ENCODE measurements around the gene RSPH3. TPM values are rescaled to one million over a fixed set of nuclear protein-coding genes. Genes with fewer than 3 reads are reported as not detected.

Gene RSPH3
- total and polyA plus RNA-seq, 2 of the 8 experiments (the other 6 are each of a cell fraction or from before 2014, with no cell fraction given): 0.60 to 2.7 TPM

GRCh38 chr6:159036673-159037072 is 36.7 kb upstream of the RSPH3 start:
- Histone ChIP-seq H3K4me3 (ENCODE audit: extremely low read depth in 1 of 4, insufficient read depth in 2 of 4, low read depth in 3 of 4, low read length in 4 of 4) (no peak overlapping the region), H2BK15ac (ENCODE audit: low read length) (no peak overlapping the region), H3K9me3 (ENCODE audit: insufficient read depth in 2 of 2, low read depth in 1 of 2, low read length in 1 of 2) (no peaks in the 10 kb centered on the region), H3K4me1 (replicated peaks in 1 of 4; ENCODE audit: control insufficient read depth in 3 of 4, insufficient read depth in 4 of 4, low read length in 3 of 4) (no peaks in the 10 kb centered on the region), H3K79me1 (ENCODE audit: low read depth, low read length) (no peaks in the 10 kb centered on the region), H3K4me2 (ENCODE audit: insufficient read depth in 1 of 2, low read depth in 2 of 2, low read length in 2 of 2) (no peak overlapping the region), H2BK20ac (ENCODE audit: low read length) (no peak overlapping the region), H4K8ac (ENCODE audit: extremely low read depth, insufficient read depth, low read length) (peak overlapping the region; percentile 65; the same call in 1 of the 2 replicates), H2BK5ac (ENCODE audit: low read depth, low read length) (no peak overlapping the region), H3K56ac (replicated peaks; ENCODE audit: insufficient read length, low read depth, low read length) (no peak overlapping the region), H3K14ac (ENCODE audit: insufficient read length) (no peak overlapping the region), H4K5ac (ENCODE audit: insufficient read length, low read depth, low read length) (no peak overlapping the region), H2AFZ (ENCODE audit: low read length) (no peak overlapping the region), H3K23me2 (ENCODE audit: low read depth, low read length) (no peaks in the 10 kb centered on the region), H2AK5ac (ENCODE audit: low read depth, low read length) (no peak overlapping the region), H3K27ac (ENCODE audit: low read depth, low read length) (no peak overlapping the region; the same call in 1 of the 2 replicates), H2BK12ac (ENCODE audit: low read depth, low read length) (no peak overlapping the region), H3K36me3 (ENCODE audit: control insufficient read depth in 2 of 4, insufficient read depth in 4 of 4, low read length in 3 of 4) (no peaks in the 10 kb centered on the region), H3K9ac (replicated peaks in 1 of 4; ENCODE audit: extremely low read depth in 1 of 4, low read depth in 3 of 4, low read length in 3 of 4) (no peak overlapping the region), H3K79me2 (ENCODE audit: control insufficient read depth in 1 of 2, insufficient read depth in 2 of 2, low read length in 2 of 2) (no peaks in the 10 kb centered on the region), H3K18ac (ENCODE audit: extremely low read depth, low read length) (no peak overlapping the region), H4K20me1 (replicated peaks in 1 of 2; ENCODE audit: control insufficient read depth in 1 of 2, insufficient read depth in 2 of 2, low read length in 2 of 2) (no peaks in the 10 kb centered on the region), H2BK120ac (replicated peaks; ENCODE audit: low read depth, low read length) (no peak overlapping the region), H4K91ac (replicated peaks; ENCODE audit: insufficient read length, low read length) (no peak overlapping the region), H3K27me3 (replicated peaks in 1 of 4; ENCODE audit: control insufficient read depth in 3 of 4, extremely low read depth in 1 of 4, insufficient read depth in 3 of 4, low read length in 3 of 4) (no peaks in the 10 kb centered on the region), H3K4ac (replicated peaks; ENCODE audit: insufficient read length, low read depth, low read length) (no peak overlapping the region), H3K23ac (ENCODE audit: insufficient read length) (no peak overlapping the region)
- CTCF ChIA-PET (ENCODE audit: partially characterized antibody): interaction anchor here (0.7 to 11.7 kb wide), 6 partner anchors 8 to 99 kb away, joined by 3 to 144 read pairs (median 4); partner anchors contain the start of gene TAGAP
- POLR2A ChIA-PET (ENCODE audit: partially characterized antibody): interaction anchor here (1.5 kb wide), 1 partner anchor 10 kb away, joined by 3 read pairs; no protein-coding TSS in a partner anchor
- DNase-seq (ENCODE audit: low read depth in 1 of 2, low spot score in 2 of 2) (no peak), FAIRE-seq (no peak)
- TF ChIP-seq JUND (IDR thresholded peaks at IDR 0.05; ENCODE audit: low read length): no peak
- no peak for TF ChIP-seq PHF8 (conservative IDR thresholded peaks at IDR 0.05; ENCODE audit: low read depth, low read length)
- no peak for TF ChIP-seq MAX (IDR thresholded peaks at IDR 0.05)
- no peak for TF ChIP-seq EGR1 (IDR thresholded peaks at IDR 0.05; ENCODE audit: borderline replicate concordance, low read depth, low read length)
- TF ChIP-seq GABPA (IDR thresholded peaks at IDR 0.05; ENCODE audit: borderline replicate concordance, insufficient read depth, low read length): no peak
- no peak for TF ChIP-seq CTBP2 (IDR thresholded peaks at IDR 0.05; ENCODE audit: borderline replicate concordance, insufficient read depth, insufficient read length, low read length)
- TF ChIP-seq EP300 (IDR thresholded peaks at IDR 0.05; ENCODE audit: borderline replicate concordance in 1 of 2, low read depth in 2 of 2, low read length in 2 of 2): no peak
- TF ChIP-seq TBP (IDR thresholded peaks at IDR 0.05; ENCODE audit: low read depth, low read length): no peak
- TF ChIP-seq SRF (IDR thresholded peaks at IDR 0.05; ENCODE audit: low read depth, low read length): no peak
- no peak for TF ChIP-seq TCF12 (IDR thresholded peaks at IDR 0.05; ENCODE audit: low read depth, low read length)
- no peak for TF ChIP-seq ASH2L (IDR thresholded peaks at IDR 0.05; ENCODE audit: low read length)
- TF ChIP-seq TEAD4 (IDR thresholded peaks at IDR 0.05; ENCODE audit: low read depth, low read length): no peak
- TF ChIP-seq EZH2 (IDR thresholded peaks at IDR 0.05; ENCODE audit: low read depth, low read length, severe bottlenecking): no peak
- WGBS, 2 experiments (ENCODE audit: extremely low coverage in 1 of 2, insufficient coverage in 1 of 2, insufficient read length in 1 of 2, insufficient replicate concordance in 2 of 2, low coverage in 1 of 2, low lambda C conversion rate in 2 of 2, missing lambda C conversion rate in 1 of 2): 97% methylated on average over 14 of the region's 14 CpGs; no CpG with 5 or more reads in 1 of the 2 experiments

Data from H1 (cell line).